Naive thymus-derived CD4-positive, alpha-beta T cell (primary cell): ENCODE data around the gene DSCAM. TPM values are rescaled to one million over a fixed set of nuclear protein-coding genes. Genes with fewer than 3 reads are reported as not detected.
"Not testable (repeated sequence)": the region's sequence is repeated elsewhere in the genome, so short reads cannot be mapped to it uniquely, and the experiment has no call there.

Experiments
- ATAC-seq: fragments of 150-1000 bp; cut with Tn5 transposase; 2 replicates; pipeline ENCODE4 v1.10.0; 2021; ENCODE audit warnings: mild to moderate bottlenecking, moderate library complexity
- CTCF ChIA-PET: fragments of 350-600 bp; sonication (Branson Sonifier 250); formaldehyde crosslinking; loops from one replicate; lab custom pipeline; 2021; ENCODE audit warnings: antibody characterized with exemption; lab: Charles Lee
- POLR2A ChIA-PET: fragments of 350-600 bp; sonication (Branson Sonifier 250); formaldehyde crosslinking; loops from one replicate; lab custom pipeline; 2021; ENCODE audit warnings: antibody characterized with exemption, inconsistent platforms; lab: Charles Lee
- DNase-seq, 9 donors: peaks; one replicate each; pipeline versions ENCODE4 v3.0.0 to v3.0.0-alpha.2; 2020 to 2022; ENCODE audit warnings: mixed read lengths in 1 of 9
- H3K27ac ChIP-seq: one replicate; pipeline ENCODE4 v1.7.0; 2013; ENCODE audit warnings: mild to moderate bottlenecking, low read depth, low read length, moderate library complexity
- H3K27me3 ChIP-seq, 2 donors: one replicate each; pipeline ENCODE4 v1.7.0; 2013; ENCODE audit warnings: low read length in 2 of 2, mild to moderate bottlenecking in 2 of 2, moderate library complexity in 2 of 2; ENCODE audit not compliant: control insufficient read depth in 2 of 2, insufficient read depth in 2 of 2
- H3K36me3 ChIP-seq, 3 experiments: 1 replicate in 2 of 3; 2 replicates in 1 of 3; pipeline ENCODE4 v1.7.0; 2013; ENCODE audit warnings: low read length in 3 of 3, mild to moderate bottlenecking in 3 of 3, moderate library complexity in 1 of 3; ENCODE audit not compliant: insufficient read depth in 3 of 3, control insufficient read depth in 2 of 3
- H3K4me1 ChIP-seq, 2 donors: one replicate each; pipeline ENCODE4 v1.7.0; 2013; ENCODE audit warnings: low read length in 2 of 2, mild to moderate bottlenecking in 2 of 2, moderate library complexity in 1 of 2; ENCODE audit not compliant: control insufficient read depth in 2 of 2, insufficient read depth in 2 of 2
- H3K4me3 ChIP-seq: 2 replicates; pipeline ENCODE4 v1.7.0; 2013; ENCODE audit warnings: mild to moderate bottlenecking, low read length
- H3K9me3 ChIP-seq, 3 experiments: 1 replicate in 2 of 3; 2 replicates in 1 of 3; pipeline ENCODE4 v1.7.0; 2013; ENCODE audit warnings: low read length in 3 of 3; ENCODE audit not compliant: control insufficient read depth in 2 of 3
- H3K27ac Mint-ChIP-seq, 9 donors: one replicate each; pipeline ENCODE4 v1.8.0; 2020 to 2022; ENCODE audit warnings: mixed read lengths in 9 of 9, mild to moderate bottlenecking in 8 of 9, moderate library complexity in 5 of 9, inconsistent platforms in 2 of 9
- H3K27me3 Mint-ChIP-seq, 5 donors: one replicate each; pipeline ENCODE4 v1.8.0; 2021 to 2022; ENCODE audit warnings: mixed read lengths in 5 of 5, mild to moderate bottlenecking in 1 of 5
- H3K36me3 Mint-ChIP-seq, 5 donors: one replicate each; pipeline ENCODE4 v1.8.0; 2020 to 2022; ENCODE audit warnings: mixed read lengths in 5 of 5, mild to moderate bottlenecking in 3 of 5, inconsistent platforms in 1 of 5
- H3K4me1 Mint-ChIP-seq, 7 donors: one replicate each; pipeline ENCODE4 v1.8.0; 2020 to 2022; ENCODE audit warnings: mixed read lengths in 7 of 7, mild to moderate bottlenecking in 3 of 7, inconsistent platforms in 1 of 7
- H3K4me3 Mint-ChIP-seq, 10 donors: one replicate each; pipeline ENCODE4 v1.8.0; 2020 to 2022; ENCODE audit warnings: mild to moderate bottlenecking in 10 of 10, mixed read lengths in 10 of 10, moderate library complexity in 6 of 10, inconsistent platforms in 2 of 10
- H3K9me3 Mint-ChIP-seq, 11 donors: one replicate each; pipeline ENCODE4 v1.8.0; 2020 to 2022; ENCODE audit warnings: mixed read lengths in 11 of 11, mild to moderate bottlenecking in 4 of 11, inconsistent platforms in 1 of 11, moderate library complexity in 1 of 11
- intact Hi-C, 2 donors: fragments of 100-400 bp; cut with micrococcal nuclease; formaldehyde crosslinking; loops; one replicate each; pipeline ENCODE4 v1.15.1; 2023
- polyA plus RNA-seq, 2 donors: library from polyadenylated mRNA; unstranded; fragments of 300-500 nt; fragmentation: Illumina TruSeq; gene quantifications; one replicate each; pipeline ENCODE4 v1.2.3, GENCODE V29; 2021
- total RNA-seq, 6 experiments: library from RNA in 5 of 6; stranded (reverse) in 5 of 6; gene quantifications; 1 replicate in 5 of 6; 2 replicates in 1 of 6; pipeline ENCODE4 v1.2.3 and lab custom pipeline; 2021 to 2026

DSCAM gene, protein sequence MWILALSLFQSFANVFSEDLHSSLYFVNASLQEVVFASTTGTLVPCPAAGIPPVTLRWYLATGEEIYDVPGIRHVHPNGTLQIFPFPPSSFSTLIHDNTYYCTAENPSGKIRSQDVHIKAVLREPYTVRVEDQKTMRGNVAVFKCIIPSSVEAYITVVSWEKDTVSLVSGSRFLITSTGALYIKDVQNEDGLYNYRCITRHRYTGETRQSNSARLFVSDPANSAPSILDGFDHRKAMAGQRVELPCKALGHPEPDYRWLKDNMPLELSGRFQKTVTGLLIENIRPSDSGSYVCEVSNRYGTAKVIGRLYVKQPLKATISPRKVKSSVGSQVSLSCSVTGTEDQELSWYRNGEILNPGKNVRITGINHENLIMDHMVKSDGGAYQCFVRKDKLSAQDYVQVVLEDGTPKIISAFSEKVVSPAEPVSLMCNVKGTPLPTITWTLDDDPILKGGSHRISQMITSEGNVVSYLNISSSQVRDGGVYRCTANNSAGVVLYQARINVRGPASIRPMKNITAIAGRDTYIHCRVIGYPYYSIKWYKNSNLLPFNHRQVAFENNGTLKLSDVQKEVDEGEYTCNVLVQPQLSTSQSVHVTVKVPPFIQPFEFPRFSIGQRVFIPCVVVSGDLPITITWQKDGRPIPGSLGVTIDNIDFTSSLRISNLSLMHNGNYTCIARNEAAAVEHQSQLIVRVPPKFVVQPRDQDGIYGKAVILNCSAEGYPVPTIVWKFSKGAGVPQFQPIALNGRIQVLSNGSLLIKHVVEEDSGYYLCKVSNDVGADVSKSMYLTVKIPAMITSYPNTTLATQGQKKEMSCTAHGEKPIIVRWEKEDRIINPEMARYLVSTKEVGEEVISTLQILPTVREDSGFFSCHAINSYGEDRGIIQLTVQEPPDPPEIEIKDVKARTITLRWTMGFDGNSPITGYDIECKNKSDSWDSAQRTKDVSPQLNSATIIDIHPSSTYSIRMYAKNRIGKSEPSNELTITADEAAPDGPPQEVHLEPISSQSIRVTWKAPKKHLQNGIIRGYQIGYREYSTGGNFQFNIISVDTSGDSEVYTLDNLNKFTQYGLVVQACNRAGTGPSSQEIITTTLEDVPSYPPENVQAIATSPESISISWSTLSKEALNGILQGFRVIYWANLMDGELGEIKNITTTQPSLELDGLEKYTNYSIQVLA (N-terminal part only)
- total RNA-seq: not detected
- not detected for polyA plus RNA-seq
- not detected for total RNA-seq (lab: John Stamatoyannopoulos, UW)

DNA sequence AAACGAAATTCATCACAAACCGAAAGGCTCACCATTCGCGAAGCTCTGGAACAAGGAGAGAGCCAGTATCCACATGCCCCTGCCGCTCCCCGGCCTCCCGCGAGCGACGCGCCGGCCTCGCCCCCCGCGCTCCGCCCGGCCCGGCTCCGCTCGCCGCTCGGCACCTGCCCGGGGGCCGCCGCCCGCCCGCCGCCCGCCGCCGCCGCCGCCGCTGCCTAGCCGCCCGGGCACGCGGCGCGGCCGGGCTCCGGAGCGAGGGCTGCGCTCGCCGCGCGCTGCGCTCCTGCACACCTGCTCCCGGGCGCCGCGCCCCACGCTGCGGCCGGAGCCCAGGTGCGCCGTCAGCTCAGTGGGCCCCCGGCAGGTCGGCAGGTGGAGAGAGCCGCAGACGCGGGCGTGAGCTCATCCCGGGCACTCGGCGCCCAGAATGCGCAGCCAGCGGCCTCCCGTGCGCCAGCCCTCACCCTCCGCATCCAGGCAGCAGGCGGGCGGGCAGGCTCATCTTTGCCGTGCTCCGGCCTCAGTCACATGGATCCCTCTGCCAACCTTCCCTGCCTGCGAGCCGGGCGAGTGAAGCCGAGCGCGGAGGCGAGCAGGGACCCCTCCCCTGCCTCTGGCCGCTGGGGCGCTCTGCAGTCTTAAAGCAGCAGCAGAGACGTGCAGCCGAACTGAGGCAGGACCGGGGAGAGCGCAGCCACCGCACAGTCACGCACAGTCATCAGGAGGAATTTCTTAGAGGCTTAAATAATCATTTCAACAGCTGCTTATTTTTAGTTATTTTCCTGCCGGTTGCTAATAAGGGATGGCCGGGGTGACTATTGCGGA lies at the start of gene DSCAM:
Gene DSCAM (minus strand): TSS at position 572 of the 825 bp plus-strand sequence. CDS start 497 bp downstream, at position 75.
- H3K4me3 Mint-ChIP-seq: peak within 1 kb of the TSS in 3 of 10 donors; percentile 23 to 40 (median 34)
- no peak for DNase-seq
- intact Hi-C loops: no loop called here

DNA sequence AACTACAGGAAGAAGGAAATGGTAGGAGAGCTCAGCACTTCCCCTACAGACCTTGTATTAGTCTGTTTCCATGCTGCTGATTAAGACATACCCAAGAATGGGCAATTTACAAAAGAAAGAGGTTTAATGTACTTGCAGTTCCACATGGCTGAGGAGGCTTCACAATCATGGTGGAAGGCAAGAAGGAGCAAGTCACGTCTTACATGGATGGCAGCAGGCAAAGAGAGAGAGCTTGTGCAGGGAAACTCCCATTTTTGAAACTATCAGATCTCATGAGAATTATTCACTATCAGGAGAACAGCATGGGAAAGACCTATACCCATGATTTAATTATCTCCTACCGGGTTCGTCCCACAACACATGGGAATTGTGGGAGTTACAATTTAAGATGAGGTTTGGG lies 48.7 kb upstream of the DSCAM start:
- H3K4me3 ChIP-seq, POLR2A ChIA-PET, CTCF ChIA-PET, H3K36me3 ChIP-seq, H3K4me1 Mint-ChIP-seq, H3K4me1 ChIP-seq, intact Hi-C loops, H3K4me3 Mint-ChIP-seq, H3K27ac Mint-ChIP-seq, DNase-seq, H3K9me3 ChIP-seq, H3K27me3 ChIP-seq, ATAC-seq, H3K27ac ChIP-seq: not testable (repeated sequence)
- peaks cover 0 to 19% (median 0%) of the 10 kb centered on the region in 5 donors for H3K27me3 Mint-ChIP-seq
- peaks cover 10 to 31% (median 15%) of the 10 kb centered on the region in 11 donors for H3K9me3 Mint-ChIP-seq
- H3K36me3 Mint-ChIP-seq: peaks cover 0 to 10% (median 0%) of the 10 kb centered on the region in 5 donors

More for the DNA sequence above, at the start of gene DSCAM:
- POLR2A ChIA-PET: no interaction called here
- no peak within 1 kb of the TSS for H3K27ac ChIP-seq
- H3K4me1 ChIP-seq: no peaks in the 10 kb centered on the region
- no peaks in the 10 kb centered on the region for H3K36me3 ChIP-seq
- Mint-ChIP-seq H3K27ac (no peak within 1 kb of the TSS), H3K36me3 (no peaks in the 10 kb centered on the region), H3K9me3 (peaks cover 0 to 8% (median 0%) of the 10 kb centered on the region in 11 donors), H3K4me1 (peaks cover 0 to 10% (median 5%) of the 10 kb centered on the region in 7 donors), H3K27me3 (peaks cover 45 to 57% (median 52%) of the 10 kb centered on the region in 5 donors)
- no peak within 1 kb of the TSS for H3K4me3 ChIP-seq
- CTCF ChIA-PET: no interaction called here
- ATAC-seq: no peak
- H3K9me3 ChIP-seq: no peaks in the 10 kb centered on the region
- no peaks in the 10 kb centered on the region for H3K27me3 ChIP-seq

DNA sequence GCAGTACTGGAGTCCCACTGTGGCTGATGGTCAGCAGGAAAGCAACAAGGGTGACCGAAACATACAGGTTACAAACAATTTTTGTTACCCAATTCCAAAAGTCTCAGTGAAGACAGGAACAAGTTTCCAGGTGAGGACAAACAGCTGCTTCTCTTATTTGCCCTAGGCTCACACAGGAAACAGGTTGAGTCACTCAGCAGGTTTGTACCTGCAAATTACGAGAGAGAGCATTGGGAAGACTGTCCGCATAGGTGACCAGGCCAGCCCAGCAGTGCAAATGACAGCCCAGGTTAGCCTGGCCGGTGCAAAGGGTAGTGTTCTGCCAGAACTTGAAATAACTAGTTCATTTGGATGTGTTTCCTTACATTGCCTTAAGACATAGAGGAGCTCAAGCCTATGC lies 40.0 kb upstream of the DSCAM start:
- ChIA-PET POLR2A (no interaction called here), CTCF (no interaction called here)
- no peak overlapping the region for H3K4me3 ChIP-seq
- no peak overlapping the region for H3K27ac ChIP-seq
- DNase-seq: no peak
- H3K4me1 Mint-ChIP-seq: no peaks in the 10 kb centered on the region
- ATAC-seq: no peak
- H3K27ac Mint-ChIP-seq: no peak overlapping the region
- no peak overlapping the region for H3K4me3 Mint-ChIP-seq
- no peaks in the 10 kb centered on the region for H3K36me3 ChIP-seq
- H3K27me3 ChIP-seq: no peaks in the 10 kb centered on the region
- H3K4me1 ChIP-seq: no peaks in the 10 kb centered on the region
- intact Hi-C loops: no loop called here
- peaks cover 0 to 8% (median 0%) of the 10 kb centered on the region in 11 donors for H3K9me3 Mint-ChIP-seq
- no peaks in the 10 kb centered on the region for H3K36me3 Mint-ChIP-seq
- peaks cover 0 to 31% (median 8%) of the 10 kb centered on the region in 5 donors for H3K27me3 Mint-ChIP-seq
- H3K9me3 ChIP-seq: no peaks in the 10 kb centered on the region

DNA sequence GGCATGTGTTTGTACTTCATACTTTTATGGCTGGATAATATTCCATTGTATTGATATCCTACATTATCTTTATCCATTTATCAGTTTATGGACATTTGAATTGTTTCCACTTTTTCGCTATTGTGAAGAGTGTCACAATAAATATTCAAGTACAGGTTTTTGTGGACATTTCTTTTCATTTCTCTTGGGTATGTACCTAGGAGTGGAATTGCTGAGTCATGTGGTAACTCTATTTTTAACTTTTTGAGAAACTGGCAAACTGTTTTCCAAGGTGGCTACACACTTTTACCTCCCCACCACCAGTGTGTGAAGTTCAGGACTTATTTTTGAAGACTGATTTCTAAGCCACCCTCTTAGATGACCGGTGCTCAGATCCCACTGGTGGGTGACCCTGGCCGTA lies 39.0 kb upstream of the DSCAM start:
- ATAC-seq (no peak), DNase-seq (no peak)
- Mint-ChIP-seq H3K27ac (no peak overlapping the region), H3K36me3 (no peaks in the 10 kb centered on the region), H3K9me3 (peaks cover 0 to 8% (median 0%) of the 10 kb centered on the region in 11 donors), H3K27me3 (peaks cover 0 to 31% (median 8%) of the 10 kb centered on the region in 5 donors), H3K4me3 (no peak overlapping the region), H3K4me1 (no peaks in the 10 kb centered on the region)
- Histone ChIP-seq H3K27ac (no peak overlapping the region), H3K36me3 (no peaks in the 10 kb centered on the region), H3K9me3 (no peaks in the 10 kb centered on the region), H3K27me3 (no peaks in the 10 kb centered on the region), H3K4me1 (no peaks in the 10 kb centered on the region), H3K4me3 (no peak overlapping the region)
- CTCF ChIA-PET: no interaction called here
- intact Hi-C loops: no loop called here
- POLR2A ChIA-PET: no interaction called here

DNA sequence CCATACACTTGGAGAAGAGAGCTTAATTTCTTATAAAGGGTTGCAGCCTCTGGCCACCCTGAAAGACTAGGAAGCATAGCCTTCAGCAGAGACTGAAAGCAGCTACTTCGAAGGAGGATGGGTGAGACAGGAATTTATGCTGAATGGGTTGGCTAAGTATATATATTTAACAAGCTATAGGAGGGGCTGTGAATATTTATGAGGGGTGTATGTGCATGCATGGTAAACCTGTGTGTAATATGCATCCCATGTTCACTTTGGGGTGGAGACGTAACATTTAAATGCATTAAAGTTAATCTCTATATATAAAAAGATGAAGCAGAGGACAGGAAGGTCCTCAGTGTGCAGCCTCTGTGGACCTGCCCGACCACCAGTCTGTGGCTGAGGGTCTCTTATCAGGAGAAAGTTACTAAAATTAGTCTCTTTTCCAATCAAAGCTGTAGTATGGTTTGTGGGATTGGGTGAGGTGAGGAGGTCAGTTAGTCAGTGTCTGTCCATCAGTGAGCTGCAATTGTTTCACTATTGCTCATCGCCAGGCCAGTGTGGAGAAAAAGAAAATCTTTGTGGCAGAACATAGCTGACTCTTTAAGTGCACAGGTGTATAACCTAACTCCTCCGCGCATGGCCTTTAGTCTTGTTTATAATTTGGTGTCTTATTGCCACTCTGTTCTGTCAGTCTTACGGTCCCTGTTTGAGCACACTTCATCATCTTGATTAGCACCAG lies 35.4 kb upstream of the DSCAM start:
- CTCF ChIA-PET: no interaction called here
- Histone ChIP-seq H3K9me3 (no peaks in the 10 kb centered on the region), H3K4me1 (no peaks in the 10 kb centered on the region), H3K27me3 (no peaks in the 10 kb centered on the region), H3K27ac (no peak overlapping the region), H3K4me3 (no peak overlapping the region), H3K36me3 (no peaks in the 10 kb centered on the region)
- no peak for ATAC-seq
- Mint-ChIP-seq H3K36me3 (no peaks in the 10 kb centered on the region), H3K27me3 (peaks cover 0 to 10% (median 3%) of the 10 kb centered on the region in 5 donors), H3K4me3 (no peak overlapping the region), H3K9me3 (peaks cover 0 to 8% (median 0%) of the 10 kb centered on the region in 11 donors), H3K27ac (no peak overlapping the region), H3K4me1 (no peaks in the 10 kb centered on the region)
- intact Hi-C loops: no loop called here
- DNase-seq: no peak
- POLR2A ChIA-PET: no interaction called here
